ENCODE measurements around the gene RAD51B.

DNA sequence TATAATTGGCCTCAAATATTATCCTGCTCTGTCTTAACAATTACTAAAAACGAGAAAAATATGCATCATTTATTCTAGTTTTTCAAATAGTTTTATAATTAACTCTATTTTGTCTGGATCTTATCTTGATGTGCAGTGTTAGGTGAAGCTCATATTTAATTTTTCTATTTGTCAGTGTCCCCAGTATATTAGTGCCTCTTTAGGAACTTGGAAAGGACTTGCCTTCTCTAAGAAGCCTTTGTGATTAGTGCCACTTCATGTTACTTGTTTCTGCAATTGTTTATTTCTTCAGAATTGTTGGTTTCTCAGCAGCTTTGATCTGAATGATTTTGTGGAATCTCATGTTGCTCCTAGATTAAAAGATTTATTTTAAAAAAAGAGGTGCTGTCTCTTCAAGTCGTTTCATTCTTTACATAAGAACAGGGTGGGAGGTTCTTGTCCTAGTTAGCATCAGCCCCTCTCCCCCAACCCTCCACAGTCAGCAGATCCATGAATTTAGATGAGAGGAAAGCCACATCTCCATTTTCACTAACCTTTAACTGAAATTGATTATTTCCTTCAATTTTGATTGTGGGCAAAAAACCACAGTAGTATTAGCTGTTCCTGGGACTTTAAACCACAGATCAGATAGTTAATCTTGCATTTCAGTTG lies 434.4 kb downstream of the RAD51B start:
- TF ChIP-seq, protein P1, sequence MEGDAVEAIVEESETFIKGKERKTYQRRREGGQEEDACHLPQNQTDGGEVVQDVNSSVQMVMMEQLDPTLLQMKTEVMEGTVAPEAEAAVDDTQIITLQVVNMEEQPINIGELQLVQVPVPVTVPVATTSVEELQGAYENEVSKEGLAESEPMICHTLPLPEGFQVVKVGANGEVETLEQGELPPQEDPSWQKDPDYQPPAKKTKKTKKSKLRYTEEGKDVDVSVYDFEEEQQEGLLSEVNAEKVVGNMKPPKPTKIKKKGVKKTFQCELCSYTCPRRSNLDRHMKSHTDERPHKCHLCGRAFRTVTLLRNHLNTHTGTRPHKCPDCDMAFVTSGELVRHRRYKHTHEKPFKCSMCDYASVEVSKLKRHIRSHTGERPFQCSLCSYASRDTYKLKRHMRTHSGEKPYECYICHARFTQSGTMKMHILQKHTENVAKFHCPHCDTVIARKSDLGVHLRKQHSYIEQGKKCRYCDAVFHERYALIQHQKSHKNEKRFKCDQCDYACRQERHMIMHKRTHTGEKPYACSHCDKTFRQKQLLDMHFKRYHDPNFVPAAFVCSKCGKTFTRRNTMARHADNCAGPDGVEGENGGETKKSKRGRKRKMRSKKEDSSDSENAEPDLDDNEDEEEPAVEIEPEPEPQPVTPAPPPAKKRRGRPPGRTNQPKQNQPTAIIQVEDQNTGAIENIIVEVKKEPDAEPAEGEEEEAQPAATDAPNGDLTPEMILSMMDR (IDR thresholded peaks at IDR 0.05) = no peak
- no peak for TF ChIP-seq POLR2A (IDR thresholded peaks at IDR 0.05)
- no peak for TF ChIP-seq EP300 (IDR thresholded peaks at IDR 0.05)

All from ovary (tissue), 3 donors.